GM12878 (cell line): ENCODE data around the gene ABCB9.

Source experiments
- CBFB ChIP-seq: IDR thresholded peaks from 2 replicates; pipeline ENCODE4 v1.6.1; 2016; ENCODE audit warnings: antibody characterized with exemption, low read depth
- CTCF ChIP-seq, 3 experiments: IDR thresholded peaks in 2 of 3; conservative IDR thresholded peaks in 1 of 3; 2 replicates each; pipeline ENCODE4 v1.5.1; 2011; ENCODE audit warnings: low read depth in 3 of 3, low read length in 3 of 3, mild to moderate bottlenecking in 3 of 3, control low read depth in 2 of 3, moderate library complexity in 2 of 3, inconsistent platforms in 1 of 3, mixed read lengths in 1 of 3; ENCODE audit not compliant: control insufficient read depth in 2 of 3, insufficient read depth in 1 of 3; ENCODE audit errors: extremely low read depth in 1 of 3
- EP300 ChIP-seq, 2 experiments: fragments of 150-350 bp in 1 of 2; IDR thresholded peaks; 2 replicates each; pipeline ENCODE4 v1.6.1; 2011 to 2012; ENCODE audit warnings: low read depth in 2 of 2, low read length in 2 of 2, borderline replicate concordance in 1 of 2, improper control_type of control experiment in 1 of 2, inconsistent platforms in 1 of 2; ENCODE audit not compliant: control insufficient read depth in 1 of 2
- NFIC ChIP-seq: IDR thresholded peaks from 2 replicates; pipeline ENCODE4 v1.6.1; 2012; ENCODE audit warnings: low read depth, mild to moderate bottlenecking, inconsistent platforms, low read length, moderate library complexity
- POLR2A ChIP-seq: IDR thresholded peaks from 2 replicates; pipeline ENCODE4 v1.6.1; 2011; ENCODE audit warnings: low read depth, mild to moderate bottlenecking, low read length
- POLR2AphosphoS5 ChIP-seq: IDR thresholded peaks from 2 replicates; pipeline ENCODE4 v1.6.1; 2011; ENCODE audit warnings: mild to moderate bottlenecking, low read length, inconsistent platforms
- TAF1 ChIP-seq: IDR thresholded peaks from 2 replicates; pipeline ENCODE4 v1.6.1; 2011; ENCODE audit warnings: mild to moderate bottlenecking, low read depth, low read length, borderline replicate concordance
- USF2 ChIP-seq: IDR thresholded peaks from 2 replicates; pipeline ENCODE4 v1.6.1; 2011; ENCODE audit warnings: low read depth, low read length, improper control_type of control experiment, borderline replicate concordance

DNA sequence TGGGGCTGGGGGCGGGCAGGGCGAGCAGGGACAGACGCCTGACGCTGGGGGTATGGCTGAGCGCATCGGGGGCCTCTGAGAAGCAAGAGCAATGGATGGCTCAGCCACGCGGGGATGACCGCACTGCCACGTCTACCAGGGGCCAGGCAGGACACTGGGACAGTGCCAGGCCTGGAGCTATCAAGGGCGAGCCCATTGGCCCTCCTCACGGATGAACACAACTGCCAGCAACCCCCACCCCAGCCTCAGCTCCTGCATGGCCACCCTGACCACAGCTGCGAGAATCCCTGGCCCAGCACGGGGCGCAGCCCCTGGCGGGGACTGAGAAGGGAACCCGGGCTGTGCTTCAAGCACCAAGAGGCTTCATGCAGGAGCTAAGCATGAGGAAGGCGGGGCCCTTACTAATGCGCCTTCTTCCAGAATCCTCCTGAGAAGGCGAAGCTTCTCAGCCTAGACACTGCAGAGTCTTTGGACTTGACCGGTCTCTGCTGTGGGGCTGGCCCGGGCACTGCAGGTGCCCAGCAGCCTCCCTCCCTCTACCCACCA is 23.7 kb upstream of the ABCB9 start:
- TF ChIP-seq POLR2A, result no peak
- no peak for TF ChIP-seq POLR2AphosphoS5
- no peak for TF ChIP-seq NFIC
- TF ChIP-seq USF2, result no peak
- TF ChIP-seq TAF1, result no peak
- TF ChIP-seq CBFB, result no peak
- no peak for TF ChIP-seq EP300 (IDR thresholded peaks at IDR 0.05; ENCODE audit: borderline replicate concordance in 1 of 2, control insufficient read depth in 1 of 2, low read depth in 2 of 2, low read length in 2 of 2)
- TF ChIP-seq CTCF (IDR thresholded peaks at IDR 0.05 in 2 of 3, conservative IDR thresholded peaks at IDR 0.05 in 1 of 3; ENCODE audit: control insufficient read depth in 2 of 3, extremely low read depth in 1 of 3, insufficient read depth in 1 of 3, low read depth in 3 of 3, low read length in 3 of 3), result no peak
